Activated CD4-positive, alpha-beta memory T cell treated with anti-CD3 and anti-CD28 coated beads, Interleukin-2, amount 10 ng/mL, durations not matched to agents 7 days and 5 days (primary cell): ENCODE data around the gene LRRC19. TPM values are rescaled to one million over a fixed set of nuclear protein-coding genes. Genes with fewer than 3 reads are reported as not detected.

Source experiments
- CTCF ChIA-PET: fragments of 350-600 bp; sonication (Branson Sonifier 250); formaldehyde crosslinking; loops from one replicate; lab custom pipeline; 2021; ENCODE audit warnings: antibody characterized with exemption, inconsistent platforms; lab: Charles Lee
- POLR2A ChIA-PET: fragments of 350-600 bp; sonication (Branson Sonifier 250); formaldehyde crosslinking; loops from one replicate; lab custom pipeline; 2021; ENCODE audit warnings: antibody characterized with exemption; lab: Charles Lee
- DNase-seq: peaks from one replicate; pipeline ENCODE4 v3.0.0-alpha.2; 2020
- H3K27ac Mint-ChIP-seq: one replicate; pipeline ENCODE4 v1.8.0; 2021; ENCODE audit warnings: mild to moderate bottlenecking, mixed read lengths
- H3K27me3 Mint-ChIP-seq: one replicate; pipeline ENCODE4 v1.8.0; 2021; ENCODE audit warnings: mixed read lengths
- H3K36me3 Mint-ChIP-seq: one replicate; pipeline ENCODE4 v1.8.0; 2021; ENCODE audit warnings: low read depth, mixed read lengths
- H3K4me1 Mint-ChIP-seq: one replicate; pipeline ENCODE4 v1.8.0; 2021; ENCODE audit warnings: mixed read lengths
- H3K4me3 Mint-ChIP-seq: one replicate; pipeline ENCODE4 v1.8.0; 2021; ENCODE audit warnings: mild to moderate bottlenecking, mixed read lengths
- H3K9me3 Mint-ChIP-seq: one replicate; pipeline ENCODE4 v1.8.0; 2021; ENCODE audit warnings: mixed read lengths
- total RNA-seq, 2 experiments: library from RNA; stranded (reverse); gene quantifications; one replicate each; pipeline ENCODE4 v1.2.3, GENCODE V29; 2021

LRRC19 gene
- total RNA-seq, 2 experiments from 2014 or later: not detected

DNA sequence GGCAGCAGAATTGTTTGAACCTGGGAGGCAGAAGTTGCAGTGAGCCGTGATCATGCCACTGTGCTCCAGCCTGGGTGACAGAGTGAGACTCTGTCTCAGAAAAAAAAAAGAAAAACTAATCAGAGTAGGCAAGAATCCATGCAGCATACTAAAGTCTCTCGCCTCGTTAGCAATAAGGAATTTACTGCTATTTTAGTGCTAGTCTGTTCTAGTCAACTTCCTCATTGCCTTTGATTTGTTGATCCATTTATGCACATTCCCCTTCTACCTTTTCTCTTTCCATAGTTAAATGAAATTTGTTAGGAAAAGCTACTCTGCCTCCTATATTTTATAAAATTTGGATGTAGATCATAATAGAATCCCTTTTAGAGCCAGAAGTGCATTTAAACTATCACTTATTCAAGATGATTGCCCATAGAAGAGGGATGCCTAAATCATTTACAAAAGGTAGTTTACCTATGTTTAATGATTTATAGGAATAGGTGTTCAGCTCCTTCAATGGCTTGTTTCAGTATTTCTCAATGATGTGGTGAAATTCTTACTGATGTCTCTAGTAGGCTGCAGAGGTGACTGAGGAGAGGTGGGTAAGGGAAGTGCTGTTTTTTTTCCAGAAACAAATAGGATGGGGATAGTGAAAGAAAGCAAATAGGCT lies 1.9 kb downstream of the LRRC19 start:
- H3K9me3 Mint-ChIP-seq: no peaks in the 10 kb centered on the region
- no peaks in the 10 kb centered on the region for H3K4me1 Mint-ChIP-seq
- H3K4me3 Mint-ChIP-seq: no peak overlapping the region
- DNase-seq: no peak
- ChIA-PET POLR2A (no interaction called here), CTCF (no interaction called here)
- H3K27ac Mint-ChIP-seq: no peak overlapping the region
- no peaks in the 10 kb centered on the region for H3K27me3 Mint-ChIP-seq
- no peaks in the 10 kb centered on the region for H3K36me3 Mint-ChIP-seq

DNA sequence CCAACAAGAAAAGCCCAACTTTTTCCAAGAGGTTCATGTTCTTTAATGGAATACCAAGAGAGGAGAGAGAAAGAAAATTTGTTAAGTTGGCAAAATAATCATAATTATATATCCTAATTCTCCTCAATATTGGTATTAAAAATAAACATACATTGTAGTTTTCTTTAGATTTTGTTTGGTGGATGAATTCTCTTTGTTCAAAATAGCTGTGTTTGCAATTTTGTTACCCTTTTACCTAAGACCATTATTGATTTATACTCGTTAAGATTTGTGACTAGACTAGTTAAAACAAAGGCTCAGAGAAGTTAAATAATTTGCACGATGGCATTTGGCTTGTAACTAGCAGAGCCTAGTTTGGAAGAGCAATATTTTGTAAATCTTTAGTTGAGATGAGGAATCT lies 9.7 kb downstream of the LRRC19 start:
- Mint-ChIP-seq H3K27ac (no peak overlapping the region), H3K27me3 (no peaks in the 10 kb centered on the region), H3K36me3 (no peaks in the 10 kb centered on the region), H3K9me3 (no peaks in the 10 kb centered on the region), H3K4me1 (no peaks in the 10 kb centered on the region), H3K4me3 (no peak overlapping the region)
- ChIA-PET POLR2A (interaction anchor here (0.6 to 0.9 kb wide), 2 partner anchors 9 to 36 kb away, joined by 3 read pairs; no protein-coding TSS in a partner anchor), CTCF (no interaction called here)
- no peak for DNase-seq

DNA sequence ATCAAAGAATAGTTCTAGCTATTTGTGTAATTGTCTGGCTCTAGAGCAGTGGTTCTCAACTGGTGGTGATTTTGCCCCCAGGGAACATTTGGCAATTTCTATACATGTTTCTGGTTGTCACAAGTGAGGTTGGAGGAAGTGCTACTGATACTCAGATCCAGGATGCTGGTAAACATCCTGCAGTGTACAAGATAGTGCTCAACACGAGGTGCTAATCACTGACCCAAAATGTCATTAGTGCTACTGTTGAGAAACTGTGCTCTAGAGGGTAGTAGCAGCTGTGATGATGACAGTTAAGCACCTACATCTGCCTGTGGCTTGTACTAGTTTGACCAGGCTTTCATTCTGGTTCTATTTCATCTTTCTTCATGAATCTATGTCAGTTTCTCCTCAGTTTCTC lies 22.1 kb downstream of the LRRC19 start:
- Mint-ChIP-seq H3K4me3 (no peak overlapping the region), H3K27me3 (no peaks in the 10 kb centered on the region), H3K27ac (no peak overlapping the region), H3K36me3 (peaks cover 8% of the 10 kb centered on the region), H3K9me3 (no peaks in the 10 kb centered on the region), H3K4me1 (no peaks in the 10 kb centered on the region)
- DNase-seq: no peak
- ChIA-PET POLR2A (no interaction called here), CTCF (interaction anchor here (0.5 to 0.9 kb wide), 2 partner anchors 9 kb away, joined by 3 read pairs; no protein-coding TSS in a partner anchor)

DNA sequence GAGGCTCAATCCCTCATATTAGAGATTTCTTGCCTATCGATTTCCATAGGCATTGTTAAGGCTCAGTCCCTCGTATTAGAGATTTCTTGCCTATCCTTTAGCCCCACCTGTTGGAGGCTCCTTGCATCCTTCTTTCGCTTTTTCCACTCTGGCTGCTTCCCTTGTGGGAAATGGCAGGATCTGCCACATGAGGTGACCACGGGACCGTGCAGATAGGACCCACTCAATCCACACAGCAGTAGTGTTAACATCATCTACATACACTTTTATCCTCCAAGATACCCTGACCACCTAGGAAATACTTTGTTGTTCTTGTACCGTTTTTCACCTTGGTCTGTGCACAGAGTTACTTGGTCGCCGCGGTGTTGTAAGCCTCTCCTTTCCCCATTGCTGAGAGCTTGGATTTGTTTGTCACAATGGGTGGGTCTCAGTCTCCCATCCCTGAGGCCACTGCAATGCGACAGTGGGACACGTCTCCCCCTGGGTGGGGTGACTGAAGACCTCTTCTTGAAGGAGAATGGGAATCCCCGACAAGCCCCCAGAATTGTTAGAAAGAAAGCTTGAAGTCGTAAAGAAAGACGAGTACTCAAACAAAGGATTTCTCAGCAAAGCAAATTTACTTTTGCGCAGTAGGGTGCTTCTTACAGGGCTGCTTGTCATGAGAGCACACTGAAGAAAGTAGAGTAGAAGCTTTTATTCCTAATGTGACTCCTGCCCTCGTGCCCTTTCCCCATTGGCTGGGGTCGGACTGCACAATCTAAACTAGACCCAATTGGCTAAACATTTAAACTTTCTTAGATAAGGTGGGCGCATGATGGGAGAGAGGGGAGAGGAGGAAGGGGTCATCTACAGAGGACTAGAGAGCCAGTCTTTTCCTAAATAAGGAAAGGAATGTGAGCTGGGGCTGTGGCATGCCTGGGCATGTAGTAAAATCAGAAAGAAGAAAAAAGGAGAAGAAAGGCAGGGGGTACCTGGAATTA lies 29.5 kb downstream of the LRRC19 start:
- DNase-seq: no peak
- H3K27ac Mint-ChIP-seq: no peak overlapping the region
- POLR2A ChIA-PET: no interaction called here

DNA sequence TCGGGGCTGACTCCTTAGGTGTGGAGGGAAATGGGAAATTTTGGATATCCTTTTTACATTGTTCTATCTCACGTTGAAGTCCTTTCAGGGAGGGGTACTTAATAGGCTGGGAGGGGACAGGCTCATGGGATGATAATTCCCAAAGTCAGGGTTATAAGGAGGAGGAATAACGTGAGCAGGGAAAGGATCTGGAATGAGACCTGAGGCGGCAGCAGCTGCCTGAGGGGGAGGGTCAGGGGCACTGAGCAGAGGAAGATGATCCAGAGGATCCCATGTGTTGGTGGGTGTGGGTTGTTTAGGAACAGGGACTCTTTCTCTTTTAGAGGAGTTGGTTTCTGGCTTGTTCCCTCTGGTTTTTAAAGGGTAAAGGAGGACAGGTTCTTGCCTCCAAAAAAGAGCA lies 30.5 kb downstream of the LRRC19 start:
- H3K4me1 Mint-ChIP-seq: no peaks in the 10 kb centered on the region

More for the DNA sequence above, 29.5 kb downstream of the LRRC19 start:
- Mint-ChIP-seq H3K27me3 (no peaks in the 10 kb centered on the region), H3K4me3 (no peak overlapping the region), H3K9me3 (no peaks in the 10 kb centered on the region), H3K36me3 (no peaks in the 10 kb centered on the region), H3K4me1 (no peaks in the 10 kb centered on the region)
- CTCF ChIA-PET: interaction anchor here (1.3 kb wide), 1 partner anchor 232 kb away, joined by 4 read pairs; no protein-coding TSS in a partner anchor

DNA sequence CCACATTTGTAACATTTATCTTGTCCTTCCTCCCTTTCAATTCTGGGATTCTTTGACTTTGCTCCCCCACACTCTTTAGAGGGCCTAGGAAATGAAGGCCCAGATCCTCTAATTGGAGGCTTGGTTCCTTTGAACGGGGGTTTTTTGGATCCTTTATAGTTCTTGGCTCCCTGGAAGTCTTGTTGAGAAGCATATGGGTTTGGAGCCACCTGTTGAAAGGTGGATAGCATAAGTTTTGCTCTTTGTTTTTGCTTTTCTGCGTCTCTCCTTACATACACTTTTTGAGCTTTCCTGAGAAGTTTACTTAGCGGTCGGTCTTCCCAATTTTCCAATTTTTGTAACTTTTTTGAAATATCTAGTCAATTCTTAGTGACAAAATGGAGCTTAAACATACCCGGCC lies 31.5 kb downstream of the LRRC19 start:
- CTCF ChIA-PET: interaction anchor here (1.1 kb wide), 1 partner anchor 10 kb away, joined by 3 read pairs; no protein-coding TSS in a partner anchor
- peaks cover 2% of the 10 kb centered on the region for H3K36me3 Mint-ChIP-seq
- H3K27ac Mint-ChIP-seq: no peak overlapping the region
- H3K4me3 Mint-ChIP-seq: no peak overlapping the region
- H3K4me1 Mint-ChIP-seq: no peaks in the 10 kb centered on the region
- no peaks in the 10 kb centered on the region for H3K9me3 Mint-ChIP-seq
- POLR2A ChIA-PET: no interaction called here
- DNase-seq: no peak
- H3K27me3 Mint-ChIP-seq: no peaks in the 10 kb centered on the region

More for the DNA sequence above, 30.5 kb downstream of the LRRC19 start:
- POLR2A ChIA-PET: no interaction called here
- H3K9me3 Mint-ChIP-seq: no peaks in the 10 kb centered on the region
- DNase-seq: no peak
- H3K27ac Mint-ChIP-seq: no peak overlapping the region
- H3K27me3 Mint-ChIP-seq: no peaks in the 10 kb centered on the region
- CTCF ChIA-PET: interaction anchor here (1.1 to 1.3 kb wide), 2 partner anchors 9 to 231 kb away, joined by 3 to 4 read pairs; no protein-coding TSS in a partner anchor
- peaks cover 2% of the 10 kb centered on the region for H3K36me3 Mint-ChIP-seq
- no peak overlapping the region for H3K4me3 Mint-ChIP-seq

DNA sequence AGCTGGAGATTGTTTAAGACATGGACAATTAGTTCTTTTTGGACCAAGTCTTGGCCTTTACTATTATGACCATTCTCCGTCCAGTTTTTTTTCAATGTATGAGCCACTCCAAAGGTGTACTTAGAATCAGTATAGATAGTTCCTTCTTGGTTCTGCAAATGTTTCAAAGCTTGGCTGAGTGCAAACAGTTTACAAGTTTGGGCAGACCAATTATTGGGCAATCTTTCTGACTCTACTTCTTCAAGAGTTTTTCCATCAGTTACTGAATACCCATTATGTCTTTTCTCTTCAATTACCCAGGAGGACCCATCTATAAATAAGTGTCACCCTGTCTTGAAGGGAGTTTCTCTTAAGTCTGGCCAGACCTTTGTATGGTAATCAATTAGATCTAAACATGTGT lies 33.8 kb downstream of the LRRC19 start:
- H3K27me3 Mint-ChIP-seq: no peaks in the 10 kb centered on the region
- H3K4me3 Mint-ChIP-seq: no peak overlapping the region
- no peak overlapping the region for H3K27ac Mint-ChIP-seq
- H3K4me1 Mint-ChIP-seq: no peaks in the 10 kb centered on the region
- H3K36me3 Mint-ChIP-seq: peaks cover 2% of the 10 kb centered on the region
- CTCF ChIA-PET: no interaction called here
- POLR2A ChIA-PET: interaction anchor here (1.0 kb wide), 1 partner anchor 16 kb away, joined by 5 read pairs; the partner anchor contains the start of gene IFT74
- no peaks in the 10 kb centered on the region for H3K9me3 Mint-ChIP-seq
- no peak for DNase-seq

DNA sequence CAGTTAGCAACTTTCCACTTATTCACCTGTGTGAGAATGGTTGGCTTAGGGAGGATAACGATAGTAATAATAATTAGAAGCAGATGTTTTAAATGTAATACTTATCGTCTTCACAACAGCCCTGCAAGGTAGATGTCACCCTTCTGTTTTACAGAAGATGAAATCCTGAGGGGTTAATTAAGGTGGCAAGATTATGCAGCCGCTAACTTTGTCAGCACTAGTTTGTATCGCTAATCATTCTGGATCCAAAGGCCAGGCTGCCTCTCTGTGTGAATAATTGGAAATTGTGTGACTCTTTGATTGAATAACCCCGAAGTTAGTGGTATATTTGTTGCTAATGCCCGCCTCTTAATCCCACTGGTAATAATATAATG lies 48.6 kb downstream of the LRRC19 start:
- H3K4me1 Mint-ChIP-seq: peaks cover 49% of the 10 kb centered on the region
- ChIA-PET POLR2A (interaction anchor here (1.1 to 4.7 kb wide), 4 partner anchors 10 to 64 kb away, joined by 3 to 73 read pairs (median 18); partner anchors contain the start of genes CAAP1 and PLAA), CTCF (interaction anchor here (1.3 to 1.4 kb wide), 2 partner anchors 10 to 15 kb away, joined by 3 to 7 read pairs; partner anchors contain the start of gene PLAA)
- no peaks in the 10 kb centered on the region for H3K27me3 Mint-ChIP-seq
- H3K36me3 Mint-ChIP-seq: peaks cover 4% of the 10 kb centered on the region
- DNase-seq: no peak
- H3K4me3 Mint-ChIP-seq: peak overlapping the region; percentile 85
- peak overlapping the region; percentile 90 for H3K27ac Mint-ChIP-seq
- H3K9me3 Mint-ChIP-seq: no peaks in the 10 kb centered on the region

DNA sequence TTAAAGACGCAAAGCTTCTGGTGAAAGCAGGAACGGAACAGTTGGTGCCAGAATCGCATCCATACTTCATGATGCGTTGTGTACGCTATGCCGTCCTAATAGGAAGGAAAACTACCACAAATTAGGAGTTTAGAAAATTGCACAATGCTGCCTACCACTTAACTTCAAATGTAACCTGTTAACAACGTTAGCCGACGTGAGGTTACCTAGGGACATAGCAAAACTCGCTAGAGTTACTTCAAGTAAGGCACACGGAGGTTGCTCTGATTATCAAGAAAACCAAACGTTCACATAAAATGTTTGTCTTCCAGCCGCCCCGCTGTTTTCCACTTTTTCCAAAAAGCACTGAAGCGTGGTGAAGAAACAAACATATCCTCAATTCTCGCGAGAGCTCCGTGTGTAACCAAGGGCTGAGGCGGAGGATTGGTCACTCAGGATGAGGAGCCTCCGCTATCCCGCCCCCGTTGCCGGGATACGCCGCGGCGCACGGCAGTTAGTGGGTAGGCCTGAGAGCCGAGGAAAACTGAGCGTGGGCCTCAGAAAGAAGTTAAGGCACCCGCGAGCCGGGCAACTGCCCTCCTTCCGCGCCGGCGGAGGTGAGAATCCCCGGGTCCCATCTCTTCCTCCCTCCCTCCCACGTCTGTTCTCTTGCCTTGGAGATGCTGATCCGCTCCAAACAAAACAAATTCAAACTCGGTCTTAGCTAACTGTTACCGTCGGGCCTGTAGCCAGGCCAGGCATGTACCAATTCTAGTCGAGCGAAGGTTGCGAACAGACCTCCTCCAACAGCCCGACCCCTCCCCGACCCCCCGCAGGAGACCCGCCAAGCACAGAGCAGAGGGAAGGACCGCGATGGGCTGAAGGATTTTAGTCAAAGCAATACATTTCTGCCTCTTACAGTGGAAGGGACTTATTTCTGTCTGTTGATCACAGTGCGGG lies 49.3 kb downstream of the LRRC19 start, which contains the start of gene IFT74:
IFT74 (plus strand) TSS at position 492 of the 939 bp plus-strand sequence. CDS start 5,556 bp downstream, outside the sequence.
- H3K4me3 Mint-ChIP-seq: peak within 1 kb of the TSS; percentile 85
- peak within 1 kb of the TSS; percentile 90 for H3K27ac Mint-ChIP-seq
- no peaks in the 10 kb centered on the region for H3K9me3 Mint-ChIP-seq
- no peaks in the 10 kb centered on the region for H3K36me3 Mint-ChIP-seq
- ChIA-PET POLR2A (interaction anchor here (0.6 to 4.7 kb wide), 7 partner anchors 9 to 64 kb away, joined by 3 to 73 read pairs (median 4); partner anchors contain the start of genes CAAP1 and PLAA), CTCF (interaction anchor here (0.6 to 1.7 kb wide), 4 partner anchors 9 to 76 kb away, joined by 3 to 7 read pairs (median 4); partner anchors contain the start of gene PLAA)
- no peaks in the 10 kb centered on the region for H3K27me3 Mint-ChIP-seq
- peaks cover 45% of the 10 kb centered on the region for H3K4me1 Mint-ChIP-seq
- DNase-seq: peak; percentile 95

DNA sequence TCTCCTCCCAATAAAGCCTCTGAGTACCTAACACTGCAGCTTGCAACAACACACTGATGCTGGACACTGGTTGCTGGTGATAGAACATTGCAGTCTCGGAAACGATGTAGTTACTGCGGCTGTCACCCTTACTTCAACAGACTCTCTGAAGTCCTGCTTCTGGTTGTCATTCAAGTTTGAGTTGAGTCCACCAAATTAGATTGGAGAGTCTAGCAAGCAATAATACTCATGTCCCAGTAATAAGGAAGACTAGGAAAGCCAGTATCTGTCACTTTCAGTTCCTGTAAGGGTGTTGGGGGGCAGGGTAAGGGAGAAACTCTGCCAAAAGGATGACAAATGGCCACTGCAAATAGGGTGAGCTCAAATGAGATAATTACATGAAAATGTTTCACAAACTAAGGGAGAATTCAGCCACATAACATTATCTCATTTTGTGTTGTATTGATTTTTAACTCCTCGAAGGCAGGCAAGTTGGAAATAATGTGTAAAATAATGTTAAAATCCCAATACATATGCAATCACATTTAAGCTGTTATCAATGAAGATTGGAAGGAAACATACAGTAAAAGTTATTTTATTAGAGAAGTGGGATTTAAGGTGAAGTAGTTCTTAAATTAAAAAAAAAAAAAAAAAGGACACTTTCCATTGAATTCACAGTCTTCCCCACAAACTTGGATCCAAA lies 50.1 kb downstream of the LRRC19 start:
- Mint-ChIP-seq H3K9me3 (no peaks in the 10 kb centered on the region), H3K27ac (peak overlapping the region; percentile 90), H3K36me3 (no peaks in the 10 kb centered on the region), H3K4me1 (peaks cover 48% of the 10 kb centered on the region), H3K4me3 (peak overlapping the region; percentile 85), H3K27me3 (no peaks in the 10 kb centered on the region)
- ChIA-PET CTCF (interaction anchor here (0.6 to 1.7 kb wide), 7 partner anchors 8 to 76 kb away, joined by 3 to 7 read pairs (median 3); partner anchors contain the start of gene PLAA), POLR2A (interaction anchor here (0.6 to 4.7 kb wide), 6 partner anchors 9 to 63 kb away, joined by 3 to 73 read pairs (median 4); partner anchors contain the start of genes CAAP1 and PLAA)
- DNase-seq: no peak

DNA sequence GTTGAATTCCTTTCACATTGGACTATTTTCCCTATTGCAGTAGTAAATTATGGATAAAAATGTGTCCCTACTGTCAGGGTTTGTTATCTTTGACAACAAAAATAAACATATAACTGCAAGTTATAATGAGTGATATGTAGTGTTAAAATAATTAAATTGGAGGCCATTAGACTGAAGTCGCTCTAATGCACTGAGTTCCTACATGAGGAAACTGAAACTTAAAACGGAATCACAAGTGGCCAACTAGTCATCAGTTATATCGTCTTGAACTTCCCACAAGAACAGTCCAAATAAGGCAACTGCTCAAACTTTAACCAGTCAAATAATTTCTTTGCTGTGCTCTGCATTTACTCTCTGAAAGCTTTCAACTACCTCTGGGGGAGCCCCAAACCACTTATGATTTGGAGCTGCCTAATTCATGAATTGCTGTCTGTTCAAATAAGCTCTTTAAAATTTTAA lies 51.4 kb downstream of the LRRC19 start:
- Mint-ChIP-seq H3K4me1 (peaks cover 57% of the 10 kb centered on the region), H3K36me3 (no peaks in the 10 kb centered on the region), H3K27me3 (no peaks in the 10 kb centered on the region), H3K9me3 (no peaks in the 10 kb centered on the region), H3K4me3 (peak overlapping the region; percentile 41), H3K27ac (peak overlapping the region; percentile 90)
- CTCF ChIA-PET: no interaction called here
- no peak for DNase-seq
- POLR2A ChIA-PET: interaction anchor here (3.1 to 4.7 kb wide), 2 partner anchors 7 to 62 kb away, joined by 31 to 73 read pairs; partner anchors contain the start of genes CAAP1 and PLAA
